Measurements from ENCODE around the gene TSPOAP1.

DNA sequence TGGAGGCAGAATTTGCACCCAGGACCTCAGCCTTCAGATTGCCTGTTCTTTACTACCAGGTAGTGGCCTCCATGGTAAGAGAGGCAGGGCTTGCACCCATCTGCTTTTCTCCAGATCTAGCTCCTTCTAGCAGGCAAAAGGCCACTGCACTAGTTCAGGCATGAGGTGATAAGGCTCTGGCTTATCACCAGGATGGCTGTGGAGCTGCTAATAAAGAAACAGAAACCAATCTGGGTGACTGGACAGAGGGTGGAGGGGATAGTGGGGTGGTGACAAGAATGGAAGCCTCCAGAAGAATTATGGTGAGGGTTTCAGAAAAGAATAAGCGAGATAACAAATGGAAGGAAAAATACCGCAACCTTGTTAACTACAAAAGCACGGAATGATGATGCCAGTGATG is 38.9 kb upstream of the TSPOAP1 start:
- TF ChIP-seq POLR2A (IDR thresholded peaks at IDR 0.05) (no peak), POLR2AphosphoS5 (IDR thresholded peaks at IDR 0.05) (no peak)
- TF ChIP-seq, protein P1, sequence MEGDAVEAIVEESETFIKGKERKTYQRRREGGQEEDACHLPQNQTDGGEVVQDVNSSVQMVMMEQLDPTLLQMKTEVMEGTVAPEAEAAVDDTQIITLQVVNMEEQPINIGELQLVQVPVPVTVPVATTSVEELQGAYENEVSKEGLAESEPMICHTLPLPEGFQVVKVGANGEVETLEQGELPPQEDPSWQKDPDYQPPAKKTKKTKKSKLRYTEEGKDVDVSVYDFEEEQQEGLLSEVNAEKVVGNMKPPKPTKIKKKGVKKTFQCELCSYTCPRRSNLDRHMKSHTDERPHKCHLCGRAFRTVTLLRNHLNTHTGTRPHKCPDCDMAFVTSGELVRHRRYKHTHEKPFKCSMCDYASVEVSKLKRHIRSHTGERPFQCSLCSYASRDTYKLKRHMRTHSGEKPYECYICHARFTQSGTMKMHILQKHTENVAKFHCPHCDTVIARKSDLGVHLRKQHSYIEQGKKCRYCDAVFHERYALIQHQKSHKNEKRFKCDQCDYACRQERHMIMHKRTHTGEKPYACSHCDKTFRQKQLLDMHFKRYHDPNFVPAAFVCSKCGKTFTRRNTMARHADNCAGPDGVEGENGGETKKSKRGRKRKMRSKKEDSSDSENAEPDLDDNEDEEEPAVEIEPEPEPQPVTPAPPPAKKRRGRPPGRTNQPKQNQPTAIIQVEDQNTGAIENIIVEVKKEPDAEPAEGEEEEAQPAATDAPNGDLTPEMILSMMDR (IDR thresholded peaks at IDR 0.05) = no peak
